DND-41 (cell line): Measurements from ENCODE around the gene CDH10.

Experiments used
- CTCF ChIP-seq: IDR thresholded peaks from 2 replicates; pipeline ENCODE4 v1.5.1; 2012; ENCODE audit warnings: borderline replicate concordance, low read length, moderate library complexity, mild to moderate bottlenecking; ENCODE audit not compliant: poor library complexity, severe bottlenecking; ENCODE audit errors: extremely low read depth
- EZH2 ChIP-seq: IDR thresholded peaks from 3 replicates; pipeline ENCODE4 v1.6.1; 2012; ENCODE audit warnings: borderline replicate concordance, low read depth, mild to moderate bottlenecking, moderate library complexity, low read length, inconsistent platforms; ENCODE audit not compliant: severe bottlenecking

DNA sequence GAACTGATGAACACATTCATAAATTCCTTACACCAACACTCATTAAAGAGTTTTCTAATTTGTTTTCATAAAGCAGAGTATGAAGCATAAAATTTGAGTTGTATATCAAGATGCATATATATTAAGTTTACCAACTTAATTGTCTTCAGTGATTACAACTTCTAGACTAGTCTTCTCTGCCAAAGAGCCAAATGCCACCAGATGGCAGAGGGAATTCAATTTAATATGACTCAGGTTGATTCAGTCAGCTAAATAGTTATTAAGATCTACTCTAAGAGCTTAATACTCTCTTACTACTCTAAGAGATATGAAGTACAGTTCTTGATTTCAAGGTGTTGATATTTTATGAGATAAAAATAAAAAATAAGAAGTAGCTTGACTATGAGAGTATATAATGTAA is 53.4 kb downstream of the CDH10 start:
- TF ChIP-seq CTCF (no peak), EZH2 (no peak)
